ENCODE results near the gene SVOP.

DNA sequence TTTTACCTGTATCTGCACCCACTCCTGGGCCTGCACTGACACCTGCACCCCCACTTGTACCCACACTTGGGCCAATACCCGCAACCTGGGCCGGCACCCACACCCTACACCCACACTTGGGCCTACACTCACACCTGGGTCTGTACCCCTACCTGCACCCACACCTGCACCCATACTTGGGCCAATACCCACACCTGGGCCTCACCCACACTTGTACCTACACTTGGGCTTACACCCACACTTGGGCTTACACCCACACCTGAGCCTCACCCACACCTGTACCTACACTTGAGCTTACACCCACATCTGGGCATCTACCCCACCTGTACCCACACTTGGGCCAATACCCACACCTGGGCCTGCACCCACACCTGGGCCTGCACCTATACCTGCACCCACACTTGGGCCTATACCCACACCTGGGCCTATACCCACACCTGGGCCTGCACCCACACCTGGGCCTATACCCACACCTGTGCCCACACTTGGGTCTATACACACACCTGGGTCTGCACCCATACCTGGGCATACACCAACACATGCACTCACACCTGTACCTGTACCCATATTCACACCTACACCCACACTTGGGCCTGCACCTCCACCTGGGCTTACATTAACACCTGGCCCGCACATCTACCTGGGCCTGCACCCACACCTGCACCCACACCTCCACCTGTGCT is 101.8 kb downstream of the SVOP start:
- TF ChIP-seq POLR2AphosphoS5 (IDR thresholded peaks at IDR 0.05) (no peak), CTCF (IDR thresholded peaks at IDR 0.05) (no peak), POLR2A (IDR thresholded peaks at IDR 0.05) (no peak)

All from breast epithelium (tissue), 3 donors.